CD4-positive, alpha-beta T cell treated with Interleukin-15 for 1 hour (primary cell): ENCODE data around the gene ASTN2.

Experiments used
- DNase-seq: peaks from one replicate; pipeline ENCODE4 v3.0.0-alpha.2; 2020

The ASTN2 gene

GRCh38 chr9:117104206-117104605 is 310.7 kb downstream of the ASTN2 start:
- no peak for DNase-seq

DNA sequence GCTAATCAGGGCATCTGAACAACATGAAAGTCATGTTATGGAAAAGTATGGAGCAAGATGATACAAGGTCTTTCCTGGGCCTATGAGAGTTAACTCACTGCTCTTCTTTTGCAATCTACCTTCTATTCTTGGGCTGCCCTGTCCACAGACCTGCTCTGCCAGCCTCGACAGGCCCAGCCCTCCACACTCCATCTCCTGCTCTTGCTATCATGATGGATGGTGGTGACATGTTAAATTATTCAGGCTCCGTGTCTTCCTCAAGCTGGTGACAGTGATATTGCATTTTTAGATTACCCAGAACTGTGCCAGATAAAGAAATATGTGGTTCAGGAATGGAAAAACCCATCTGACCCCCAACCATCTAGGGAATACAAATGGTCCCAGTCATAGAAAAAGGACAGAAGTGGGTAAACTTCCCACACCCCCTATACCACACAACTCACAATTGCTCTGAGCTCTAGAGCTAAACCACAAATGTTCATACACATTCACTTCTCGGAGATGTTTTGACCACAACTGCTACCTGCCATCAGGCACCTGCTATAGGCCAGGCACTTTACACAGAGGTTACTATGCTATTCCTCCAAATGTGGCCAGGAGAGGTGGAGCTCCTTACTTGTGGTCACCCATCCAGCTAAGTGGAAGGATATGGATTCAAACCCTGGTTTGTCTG is 311.3 kb downstream of the ASTN2 start:
- DNase-seq, result no peak

- no peak for DNase-seq
Observed at GRCh38 chr9:117101008-117101407, 313.8 kb downstream of the ASTN2 start.

DNA sequence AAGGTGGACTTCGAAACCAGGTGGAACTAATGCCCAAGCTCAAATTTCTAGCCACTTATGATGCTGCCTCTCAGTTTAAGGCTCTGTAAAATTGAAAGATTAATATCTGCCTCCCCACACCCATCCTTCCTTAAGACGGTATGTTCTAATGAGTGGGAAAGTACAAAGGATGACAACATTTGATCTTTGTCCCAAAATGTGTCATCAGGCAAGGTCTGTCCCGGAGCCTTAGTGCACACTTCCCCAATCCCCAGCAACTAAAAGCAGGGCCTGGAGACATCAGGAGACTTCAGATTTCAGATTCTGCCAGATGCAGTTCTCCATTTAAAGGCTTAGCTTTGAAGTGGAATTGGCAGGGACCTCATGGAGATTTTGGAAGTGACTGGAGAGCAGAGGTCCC is 316.5 kb downstream of the ASTN2 start:
- DNase-seq, result no peak

DNA sequence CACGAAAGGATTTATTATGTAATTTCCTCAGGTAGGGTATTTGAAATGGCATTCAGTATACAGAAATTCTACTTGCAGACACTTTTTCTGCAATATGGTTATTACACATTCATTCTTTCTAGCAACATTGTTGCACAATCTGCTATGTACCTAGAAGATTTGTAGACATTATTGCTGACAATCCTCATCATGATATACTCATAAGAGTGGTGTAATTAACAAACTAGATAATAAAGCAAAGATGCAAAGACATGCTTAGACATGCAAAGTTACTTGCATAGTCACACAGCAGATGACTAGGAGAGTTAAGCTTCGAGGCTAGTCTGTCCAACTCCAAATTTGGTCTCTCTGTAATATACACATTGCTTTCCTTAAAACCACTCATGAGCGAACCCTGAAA is 317.1 kb downstream of the ASTN2 start:
- no peak for DNase-seq

DNA sequence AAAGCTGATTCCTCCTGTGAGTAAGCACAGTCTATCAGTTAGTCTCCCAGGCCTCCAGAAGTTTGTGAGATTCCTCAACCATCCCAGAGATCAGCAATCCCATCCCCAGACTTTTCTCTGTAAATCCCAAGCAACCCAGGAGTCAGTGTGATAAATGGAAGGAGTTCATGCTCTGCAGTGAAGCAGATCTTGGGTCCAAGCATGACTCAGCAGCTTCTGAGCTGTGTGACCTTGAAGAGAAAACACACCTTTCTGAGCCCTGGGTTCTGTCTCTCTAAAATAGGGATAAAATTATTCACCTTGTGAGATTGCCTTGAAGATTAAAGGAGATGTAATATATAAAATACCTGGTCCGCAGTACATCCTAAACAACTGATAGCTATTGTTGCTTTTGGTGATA is 318.7 kb downstream of the ASTN2 start:
- no peak for DNase-seq

- no peak for DNase-seq
Observed at GRCh38 chr9:117095081-117095480, 319.8 kb downstream of the ASTN2 start.

- DNase-seq, result no peak
Observed at GRCh38 chr9:117093891-117094844, 320.7 kb downstream of the ASTN2 start.

GRCh38 chr9:117092582-117092981 is 322.3 kb downstream of the ASTN2 start:
- no peak for DNase-seq

GRCh38 chr9:117091529-117091928 is 323.3 kb downstream of the ASTN2 start:
- DNase-seq, result no peak

- DNase-seq, result no peak
Observed at GRCh38 chr9:117088786-117089185, 326.1 kb downstream of the ASTN2 start.

GRCh38 chr9:117088140-117088539 is 326.7 kb downstream of the ASTN2 start:
- no peak for DNase-seq

- no peak for DNase-seq
Observed at GRCh38 chr9:117084221-117084620, 330.6 kb downstream of the ASTN2 start.

DNA sequence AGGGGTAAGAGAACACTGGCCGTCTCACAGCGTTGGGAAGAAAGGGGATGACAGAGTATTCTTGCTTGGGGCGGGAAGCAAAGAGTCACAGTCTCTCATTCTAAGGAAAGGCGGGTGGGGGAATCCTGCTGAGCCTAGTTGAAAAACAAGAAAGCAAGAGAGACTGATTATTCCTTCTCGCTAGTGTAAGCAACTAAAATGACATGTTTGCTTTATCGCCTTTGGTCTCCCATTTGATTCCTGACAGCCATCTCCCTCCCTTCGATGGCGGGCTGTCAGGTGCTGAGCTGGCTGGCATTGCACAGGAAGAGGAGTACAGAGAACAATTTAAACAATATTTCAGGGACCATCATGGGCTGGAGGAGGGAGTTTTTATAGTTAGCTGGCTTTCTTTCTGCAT is 331.3 kb downstream of the ASTN2 start:
- DNase-seq, result no peak

- DNase-seq, result no peak
Observed at GRCh38 chr9:117081641-117082317, 333.1 kb downstream of the ASTN2 start.

- no peak for DNase-seq
Observed at GRCh38 chr9:117080765-117081390, 334.0 kb downstream of the ASTN2 start.

GRCh38 chr9:117076571-117077290 is 338.1 kb downstream of the ASTN2 start:
- DNase-seq, result no peak

GRCh38 chr9:117075636-117076035 is 339.2 kb downstream of the ASTN2 start:
- DNase-seq, result no peak

GRCh38 chr9:117074784-117075520 is 339.9 kb downstream of the ASTN2 start:
- no peak for DNase-seq

DNA sequence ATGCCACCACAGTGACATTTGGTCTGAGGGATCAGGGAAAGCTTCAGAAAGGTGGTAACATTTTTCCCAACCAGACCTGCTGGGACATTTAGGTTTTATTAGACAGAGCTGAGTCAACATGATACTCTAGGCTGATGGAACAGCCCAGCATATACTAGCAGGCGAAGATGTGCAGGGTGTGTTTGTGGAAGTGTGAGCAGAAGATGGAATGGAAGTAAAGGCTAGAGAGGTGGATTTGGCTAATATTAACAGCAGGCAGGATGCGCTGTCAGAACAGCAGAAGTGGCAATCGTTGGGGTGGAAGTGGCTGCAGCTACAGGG is 340.6 kb downstream of the ASTN2 start:
- no peak for DNase-seq

DNA sequence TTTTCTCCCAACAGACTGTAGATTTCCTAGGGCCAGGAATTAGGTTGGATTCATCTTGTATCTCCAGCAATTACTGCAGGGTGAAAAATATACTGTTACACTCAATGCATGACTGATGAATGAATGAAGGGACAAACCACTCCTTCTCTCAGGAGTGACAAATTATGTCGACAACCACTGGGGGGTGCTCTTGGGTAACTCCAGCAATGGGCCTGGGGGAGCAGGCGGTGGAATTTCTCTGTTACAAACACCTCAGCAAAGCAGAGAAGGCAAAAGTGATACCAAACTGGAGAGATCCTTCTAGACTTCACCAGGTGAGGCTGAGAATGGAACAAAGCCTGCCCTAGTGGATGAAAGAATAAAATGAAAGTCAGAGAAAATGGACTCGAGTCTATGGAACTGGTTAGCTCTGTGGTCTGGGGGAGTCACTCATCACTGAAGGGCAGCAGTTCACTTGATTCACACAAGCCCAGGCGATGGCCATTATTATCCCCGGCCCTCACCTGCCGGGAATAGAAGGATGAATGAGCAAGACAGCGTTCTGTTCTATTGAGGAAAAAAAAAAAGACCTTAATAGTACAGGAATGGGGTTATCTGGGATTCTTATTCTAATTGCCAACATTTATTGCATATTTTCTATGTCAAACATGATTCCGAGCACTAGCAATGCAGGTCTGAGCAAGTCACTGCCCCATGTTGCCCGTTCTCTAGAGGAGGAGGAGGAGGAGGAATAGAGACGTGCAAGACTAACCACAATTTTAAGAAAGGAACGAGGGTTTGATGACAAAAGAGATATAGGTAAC is 341.1 kb downstream of the ASTN2 start:
- DNase-seq, result no peak
